Sigmoid colon (tissue), 3 donors: Measurements from ENCODE around the gene ATP11B.

Experiments used
- POLR2A ChIP-seq, 2 donors: fragments of 450-650 bp; IDR thresholded peaks; one replicate each; pipeline ENCODE4 v1.6.1; 2016; ENCODE audit warnings: antibody characterized with exemption in 2 of 2, mild to moderate bottlenecking in 2 of 2, moderate library complexity in 2 of 2
- TF ChIP-seq, protein P1 (sequence below), 4 experiments: fragments of 450-650 bp in 3 of 4; fragments of 200-600 bp in 1 of 4; IDR thresholded peaks; one replicate each; pipeline ENCODE4 v1.5.1; 2016 to 2019; ENCODE audit warnings: antibody characterized with exemption in 4 of 4, mild to moderate bottlenecking in 3 of 4, moderate library complexity in 2 of 4

DNA sequence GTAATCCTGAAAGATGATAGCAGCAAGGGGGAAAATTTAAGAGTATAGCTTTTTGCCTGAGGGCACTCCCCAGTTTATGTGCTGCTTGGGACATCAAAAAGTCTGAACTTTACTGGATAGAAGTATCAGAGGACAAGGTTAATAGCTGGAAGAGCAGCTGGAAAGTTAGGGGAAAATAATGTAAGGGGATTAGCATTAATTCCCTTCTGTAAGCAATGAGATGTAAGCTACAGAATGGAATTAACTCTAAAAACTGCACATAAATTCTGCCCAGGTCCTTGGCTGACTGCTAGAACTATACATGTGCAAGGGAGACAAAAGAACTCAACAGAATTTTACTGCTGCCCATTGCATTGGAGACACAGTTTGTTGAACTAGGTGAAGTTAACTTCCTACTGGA, 55.6 kb downstream of the ATP11B start:
- TF ChIP-seq, protein P1, sequence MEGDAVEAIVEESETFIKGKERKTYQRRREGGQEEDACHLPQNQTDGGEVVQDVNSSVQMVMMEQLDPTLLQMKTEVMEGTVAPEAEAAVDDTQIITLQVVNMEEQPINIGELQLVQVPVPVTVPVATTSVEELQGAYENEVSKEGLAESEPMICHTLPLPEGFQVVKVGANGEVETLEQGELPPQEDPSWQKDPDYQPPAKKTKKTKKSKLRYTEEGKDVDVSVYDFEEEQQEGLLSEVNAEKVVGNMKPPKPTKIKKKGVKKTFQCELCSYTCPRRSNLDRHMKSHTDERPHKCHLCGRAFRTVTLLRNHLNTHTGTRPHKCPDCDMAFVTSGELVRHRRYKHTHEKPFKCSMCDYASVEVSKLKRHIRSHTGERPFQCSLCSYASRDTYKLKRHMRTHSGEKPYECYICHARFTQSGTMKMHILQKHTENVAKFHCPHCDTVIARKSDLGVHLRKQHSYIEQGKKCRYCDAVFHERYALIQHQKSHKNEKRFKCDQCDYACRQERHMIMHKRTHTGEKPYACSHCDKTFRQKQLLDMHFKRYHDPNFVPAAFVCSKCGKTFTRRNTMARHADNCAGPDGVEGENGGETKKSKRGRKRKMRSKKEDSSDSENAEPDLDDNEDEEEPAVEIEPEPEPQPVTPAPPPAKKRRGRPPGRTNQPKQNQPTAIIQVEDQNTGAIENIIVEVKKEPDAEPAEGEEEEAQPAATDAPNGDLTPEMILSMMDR (IDR thresholded peaks at IDR 0.05), result no peak
- no peak for TF ChIP-seq POLR2A (IDR thresholded peaks at IDR 0.05)
